GM19035 (cell line): ENCODE results near the gene UCN.
"Not testable (repeated sequence)": the region's sequence is repeated elsewhere in the genome, so short reads cannot be mapped to it uniquely, and the experiment has no call there.

Experiments used
- ATAC-seq: cut with Tn5 transposase; IDR thresholded peaks from one replicate; pipeline ENCODE4 v1.9.1; 2021; ENCODE audit not compliant: unreplicated experiment

UCN gene

GRCh38 chr2:27315122-27315521, 6.9 kb upstream of the UCN start:
- no peak for ATAC-seq

GRCh38 chr2:27314709-27315108, 6.5 kb upstream of the UCN start:
- no peak for ATAC-seq

- no peak for ATAC-seq
These were observed 5.8 kb upstream of the UCN start for GRCh38 chr2:27313882-27314645.

GRCh38 chr2:27312152-27312551, 3.9 kb upstream of the UCN start:
- ATAC-seq = no peak

GRCh38 chr2:27309651-27310050, 1.4 kb upstream of the UCN start:
- ATAC-seq = no peak

GRCh38 chr2:27307545-27308358, 493 bp downstream of the UCN start:
- no peak for ATAC-seq

GRCh38 chr2:27307287-27307544, 1.0 kb downstream of the UCN start:
- ATAC-seq = no peak

- ATAC-seq = no peak
These were observed 1.5 kb downstream of the UCN start for GRCh38 chr2:27306573-27307286.

- ATAC-seq = no peak
These were observed 2.1 kb downstream of the UCN start for GRCh38 chr2:27306136-27306535.

- no peak for ATAC-seq
These were observed 2.7 kb downstream of the UCN start for GRCh38 chr2:27305516-27305915.

GRCh38 chr2:27304488-27305240, 3.6 kb downstream of the UCN start:
- no peak for ATAC-seq

GRCh38 chr2:27303093-27304025, 4.9 kb downstream of the UCN start:
- ATAC-seq = no peak

GRCh38 chr2:27300606-27301005, 7.6 kb downstream of the UCN start:
- ATAC-seq = not testable (repeated sequence)

- ATAC-seq = no peak
These were observed 9.7 kb downstream of the UCN start for GRCh38 chr2:27298391-27299080.

- no peak for ATAC-seq
These were observed 11.1 kb downstream of the UCN start for GRCh38 chr2:27297195-27297594.

- no peak for ATAC-seq
These were observed 11.8 kb downstream of the UCN start for GRCh38 chr2:27296481-27296880.

GRCh38 chr2:27294928-27295327, 13.3 kb downstream of the UCN start:
- no peak for ATAC-seq

GRCh38 chr2:27291865-27292264, 16.4 kb downstream of the UCN start:
- no peak for ATAC-seq

- no peak for ATAC-seq
These were observed 17.7 kb downstream of the UCN start for GRCh38 chr2:27290549-27290948.

GRCh38 chr2:27288610-27289009, 19.6 kb downstream of the UCN start:
- no peak for ATAC-seq
